Ramos (cell line): Measurements from ENCODE around the gene DLG1.

Source experiments
- in situ Hi-C: fragments of 300-500 bp; cut with MboI; formaldehyde crosslinking; loops from one replicate; pipeline ENCODE4 v1.14.3; 2022; ENCODE audit warnings: low sequenced_read_pairs; ENCODE audit not compliant: unreplicated experiment

The DLG1 gene

GRCh38 chr3:197024881-197025735 is 273.3 kb downstream of the DLG1 start:
- in situ Hi-C loops = loop anchor here (25.0 kb wide), 1 partner anchor 162 kb away; no protein-coding TSS in a partner anchor

- in situ Hi-C loops = loop anchor here (25.0 kb wide), 1 partner anchor 163 kb away; no protein-coding TSS in a partner anchor
These were observed 274.3 kb downstream of the DLG1 start for GRCh38 chr3:197023998-197024651.

- in situ Hi-C loops = loop anchor here (25.0 kb wide), 1 partner anchor 164 kb away; no protein-coding TSS in a partner anchor
These were observed 275.0 kb downstream of the DLG1 start for GRCh38 chr3:197023241-197023997.

- in situ Hi-C loops = loop anchor here (25.0 kb wide), 1 partner anchor 165 kb away; no protein-coding TSS in a partner anchor
These were observed 275.8 kb downstream of the DLG1 start for GRCh38 chr3:197022405-197023231.

GRCh38 chr3:197021729-197022404 is 276.5 kb downstream of the DLG1 start:
- in situ Hi-C loops = loop anchor here (25.0 kb wide), 1 partner anchor 165 kb away; no protein-coding TSS in a partner anchor

GRCh38 chr3:197021231-197021630 is 277.2 kb downstream of the DLG1 start:
- in situ Hi-C loops = loop anchor here (25.0 kb wide), 1 partner anchor 166 kb away; no protein-coding TSS in a partner anchor

- in situ Hi-C loops = loop anchor here (25.0 kb wide), 1 partner anchor 168 kb away; no protein-coding TSS in a partner anchor
These were observed 278.9 kb downstream of the DLG1 start for GRCh38 chr3:197019535-197019934.

- in situ Hi-C loops = loop anchor here (25.0 kb wide), 1 partner anchor 168 kb away; no protein-coding TSS in a partner anchor
These were observed 279.4 kb downstream of the DLG1 start for GRCh38 chr3:197019021-197019420.

GRCh38 chr3:197017003-197017402 is 281.4 kb downstream of the DLG1 start:
- in situ Hi-C loops = loop anchor here (25.0 kb wide), 1 partner anchor 170 kb away; no protein-coding TSS in a partner anchor

GRCh38 chr3:197015790-197016736 is 282.3 kb downstream of the DLG1 start:
- in situ Hi-C loops = loop anchor here (25.0 kb wide), 1 partner anchor 171 kb away; no protein-coding TSS in a partner anchor

- in situ Hi-C loops = loop anchor here (25.0 kb wide), 1 partner anchor 172 kb away; no protein-coding TSS in a partner anchor
These were observed 283.4 kb downstream of the DLG1 start for GRCh38 chr3:197014942-197015575.

GRCh38 chr3:197014024-197014423 is 284.4 kb downstream of the DLG1 start:
- in situ Hi-C loops = loop anchor here (25.0 kb wide), 1 partner anchor 173 kb away; no protein-coding TSS in a partner anchor

GRCh38 chr3:197012540-197012883 is 285.9 kb downstream of the DLG1 start:
- in situ Hi-C loops = loop anchor here (25.0 kb wide), 1 partner anchor 175 kb away; no protein-coding TSS in a partner anchor

- in situ Hi-C loops = loop anchor here (25.0 kb wide), 1 partner anchor 175 kb away; no protein-coding TSS in a partner anchor
These were observed 286.5 kb downstream of the DLG1 start for GRCh38 chr3:197011780-197012539.

- in situ Hi-C loops = loop anchor here (25.0 kb wide), 1 partner anchor 177 kb away; no protein-coding TSS in a partner anchor
These were observed 287.7 kb downstream of the DLG1 start for GRCh38 chr3:197010556-197011351.
